ENCODE data around the gene C22orf23.
A peak's percentile ranks its signal among the peaks of the same experiment; 100 is the strongest.

Gene C22orf23

GRCh38 chr22:37933711-37934376 lies 19.6 kb downstream of the C22orf23 start:
- peaks cover 11 to 77% of the 10 kb centered on the region in 2 experiments; a peak in 2 of 3 replicates for H3K36me3 ChIP-seq (ENCODE audit: control insufficient read depth in 2 of 2, insufficient read depth in 1 of 2, low read length in 2 of 2)
- H3K4me1 ChIP-seq (ENCODE audit: control insufficient read depth, insufficient read depth, low read length): peaks cover 6% of the 10 kb centered on the region
- no peak overlapping the region for H3K4me3 ChIP-seq (ENCODE audit: low read depth, low read length)
- ChIA-PET POLR2A (interaction anchor here (0.5 to 2.3 kb wide), 8 partner anchors 10 to 758 kb away, joined by 3 to 11 read pairs (median 4); partner anchors contain the start of genes C22orf23, GCAT, MICALL1 and POLR2F), CTCF (interaction anchor here (0.5 to 3.8 kb wide), 29 partner anchors 8 to 743 kb away, joined by 3 to 25 read pairs (median 5); partner anchors contain the start of genes C22orf23, GCAT, MICALL1 and POLR2F)
- H3K27ac ChIP-seq (ENCODE audit: extremely low read depth, low read depth, low read length): peak overlapping the region; percentile 67
- no peaks in the 10 kb centered on the region for H3K9me3 ChIP-seq (ENCODE audit: control insufficient read depth, insufficient read depth, low read depth, low read length)
- TF ChIP-seq ZNF280D (tag by site-specific recombination; IDR thresholded peaks at IDR 0.05) (no peak), ZNF366 (tag by site-specific recombination; conservative IDR thresholded peaks at IDR 0.05) (peak; percentile 45), ZNF335 (tag by site-specific recombination; conservative IDR thresholded peaks at IDR 0.05) (no peak), KLF9 (tag by site-specific recombination; IDR thresholded peaks at IDR 0.05; ENCODE audit: low read depth) (peak; percentile 97), ZNF169 (tag by site-specific recombination; IDR thresholded peaks at IDR 0.05) (no peak), ZNF830 (tag by site-specific recombination; IDR thresholded peaks at IDR 0.05; ENCODE audit: low read depth) (no peak), ZNF792 (tag by site-specific recombination; IDR thresholded peaks at IDR 0.05) (peak; percentile 54; the same call in 1 of the 2 replicates), ZNF26 (tag by site-specific recombination; IDR thresholded peaks at IDR 0.05) (no peak), ZNF585B (tag by site-specific recombination; IDR thresholded peaks at IDR 0.05) (no peak), BCL6B (tag by site-specific recombination; IDR thresholded peaks at IDR 0.05) (no peak), ZXDB (tag by site-specific recombination; IDR thresholded peaks at IDR 0.05) (peak; percentile 73), ZNF664 (tag by site-specific recombination; IDR thresholded peaks at IDR 0.05) (no peak), ZBTB48 (tag by site-specific recombination; IDR thresholded peaks at IDR 0.05) (no peak), ZNF514 (tag by site-specific recombination; IDR thresholded peaks at IDR 0.05) (no peak), KLF8 (tag by site-specific recombination; IDR thresholded peaks at IDR 0.05) (peak; percentile 93), ZBTB44 (tag by site-specific recombination; IDR thresholded peaks at IDR 0.05) (no peak; the same call in 1 of the 2 replicates), ZBTB17 (tag by site-specific recombination; IDR thresholded peaks at IDR 0.05) (peak; percentile 64; the same call in 1 of the 2 replicates), ZNF473 (tag by site-specific recombination; IDR thresholded peaks at IDR 0.05) (no peak), AEBP2 (tag by site-specific recombination; IDR thresholded peaks at IDR 0.05; ENCODE audit: borderline replicate concordance) (no peak), ZNF175 (tag by site-specific recombination; IDR thresholded peaks at IDR 0.05) (no peak), HOXA7 (CRISPR knock-in tag; IDR thresholded peaks at IDR 0.05; ENCODE audit: borderline replicate concordance) (no peak), RBAK (tag by site-specific recombination; IDR thresholded peaks at IDR 0.05) (no peak), ZNF580 (tag by site-specific recombination; IDR thresholded peaks at IDR 0.05) (no peak), ZNF48 (tag by site-specific recombination; IDR thresholded peaks at IDR 0.05) (no peak), YY1 (tag by site-specific recombination; IDR thresholded peaks at IDR 0.05) (no peak)
